T-helper 1 cell treated with Interleukin-12 subunit alpha and Interleukin-12 subunit beta and Interleukin-4 antibody, amounts not matched to agents 30 ng/mL and 1 ng/mL, for 36 hours (primary cell): Measurements from ENCODE around the gene ADAMTS3. TPM values are rescaled to one million over a fixed set of nuclear protein-coding genes. Genes with fewer than 3 reads are reported as not detected.

Experiments used
- intact Hi-C: fragments of 100-400 bp; cut with micrococcal nuclease; formaldehyde crosslinking; loops from one replicate; pipeline ENCODE4 v1.15.1; 2024
- total RNA-seq: library from RNA; stranded (reverse); gene quantifications from 2 replicates; pipeline ENCODE4 v1.2.3, GENCODE V29; 2022

The ADAMTS3 gene
- total RNA-seq, 1 donor from 2014 or later, result not detected

- intact Hi-C loops, result no loop called here
Observed at GRCh38 chr4:72422416-72422815, 146.6 kb downstream of the ADAMTS3 start.

DNA sequence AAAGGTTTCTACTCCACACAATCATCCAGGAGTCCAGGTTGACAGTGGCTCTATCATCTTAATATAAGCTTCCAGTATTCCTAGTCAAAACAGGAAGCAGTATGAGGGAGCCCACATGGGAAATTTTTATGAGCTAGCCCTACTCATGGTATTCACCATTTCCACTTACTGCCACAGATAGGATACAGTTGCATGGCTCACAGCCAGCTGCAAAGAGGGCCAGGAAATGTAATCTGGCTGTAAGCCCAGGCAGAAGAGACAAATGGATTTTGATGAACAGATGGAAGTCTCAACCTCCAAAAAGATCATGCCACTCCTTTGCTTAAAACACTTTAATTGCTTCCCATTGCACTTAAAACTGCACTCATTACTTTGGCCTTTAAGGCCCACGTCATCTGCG is 150.6 kb downstream of the ADAMTS3 start:
- intact Hi-C loops, result no loop called here

- intact Hi-C loops, result no loop called here
Observed at GRCh38 chr4:72410158-72410557, 158.9 kb downstream of the ADAMTS3 start.

GRCh38 chr4:72408568-72408967 is 160.5 kb downstream of the ADAMTS3 start:
- intact Hi-C loops, result no loop called here

DNA sequence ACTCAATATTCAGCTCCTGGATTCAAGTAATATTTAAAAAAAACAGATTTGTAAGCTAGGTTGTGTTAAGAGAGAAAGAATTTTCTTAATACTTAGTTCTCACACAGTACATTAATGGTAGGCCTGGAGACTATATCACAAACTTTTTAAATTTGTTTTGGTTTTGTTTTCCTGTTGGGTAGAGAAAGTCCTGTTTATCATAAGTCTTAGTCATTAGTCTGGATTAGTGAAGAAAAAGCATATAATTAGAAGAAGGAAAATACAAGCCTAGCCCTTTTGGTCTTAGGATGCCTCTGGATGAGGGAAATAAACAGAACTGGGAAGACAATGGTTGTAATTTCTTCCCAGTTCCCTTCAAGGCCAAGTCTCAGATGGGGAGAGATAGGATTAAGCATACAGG is 163.6 kb downstream of the ADAMTS3 start:
- intact Hi-C loops, result no loop called here

DNA sequence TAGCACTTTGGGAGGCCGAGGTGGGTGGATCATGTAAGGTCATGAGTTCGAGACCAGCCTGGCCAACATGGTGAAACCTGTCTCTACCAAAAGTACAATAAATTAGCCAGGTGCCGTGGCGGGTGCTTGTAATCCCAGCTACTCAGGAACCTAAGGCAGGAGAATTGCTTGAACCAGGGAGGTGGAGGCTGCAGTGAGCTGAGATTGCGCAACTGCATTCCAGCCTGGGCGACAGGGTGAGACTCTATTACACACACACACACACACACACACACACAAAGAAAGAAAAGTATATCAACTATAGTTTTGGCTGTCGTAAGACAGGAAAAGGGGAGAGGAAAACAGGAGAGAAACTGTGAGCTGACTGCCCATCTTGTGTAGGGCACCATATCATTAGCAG is 171.7 kb downstream of the ADAMTS3 start:
- intact Hi-C loops, result no loop called here

GRCh38 chr4:72394012-72394663 is 174.9 kb downstream of the ADAMTS3 start:
- intact Hi-C loops, result no loop called here

DNA sequence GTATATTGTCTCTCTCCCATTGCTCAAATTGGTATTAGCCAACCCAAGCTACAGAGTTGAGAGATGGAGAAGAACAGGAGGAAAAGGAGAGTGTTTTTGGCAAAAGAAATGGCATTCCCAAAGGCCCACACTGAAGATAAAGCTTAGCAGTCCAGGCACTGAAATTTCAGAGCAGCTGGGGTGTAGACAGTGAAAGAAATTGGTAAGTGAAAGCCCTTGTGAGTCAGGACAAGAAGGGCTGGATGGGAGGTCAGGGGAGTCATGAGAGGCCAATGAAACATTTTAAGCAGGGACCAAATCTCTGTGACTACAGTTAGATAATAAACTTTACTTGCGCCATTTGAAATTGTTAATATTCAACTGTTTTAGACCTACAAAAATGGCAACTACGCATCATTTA is 177.7 kb downstream of the ADAMTS3 start:
- intact Hi-C loops, result no loop called here

- intact Hi-C loops, result no loop called here
Observed at GRCh38 chr4:72390409-72390808, 178.6 kb downstream of the ADAMTS3 start.

GRCh38 chr4:72388521-72388920 is 180.5 kb downstream of the ADAMTS3 start:
- intact Hi-C loops, result no loop called here

GRCh38 chr4:72387959-72388358 is 181.1 kb downstream of the ADAMTS3 start:
- intact Hi-C loops, result no loop called here

DNA sequence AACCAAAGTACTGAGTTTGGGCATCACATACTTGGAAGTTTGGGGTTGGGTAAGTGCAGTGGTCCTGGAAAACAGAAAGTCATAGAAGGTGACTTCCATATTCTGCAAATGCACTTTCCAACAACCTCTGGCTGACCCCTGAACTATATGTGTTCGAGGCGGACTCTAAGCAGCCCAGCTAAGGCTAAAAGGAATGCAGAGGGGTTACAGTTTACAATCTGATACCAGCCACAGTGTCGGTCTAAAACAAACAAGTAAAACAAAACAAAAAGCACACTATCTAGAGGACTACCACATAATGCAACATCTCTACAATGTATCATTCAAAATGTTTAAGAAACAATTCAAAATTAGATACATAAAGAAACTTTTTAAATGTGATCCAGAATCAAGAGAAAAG is 185.6 kb downstream of the ADAMTS3 start:
- intact Hi-C loops, result no loop called here

DNA sequence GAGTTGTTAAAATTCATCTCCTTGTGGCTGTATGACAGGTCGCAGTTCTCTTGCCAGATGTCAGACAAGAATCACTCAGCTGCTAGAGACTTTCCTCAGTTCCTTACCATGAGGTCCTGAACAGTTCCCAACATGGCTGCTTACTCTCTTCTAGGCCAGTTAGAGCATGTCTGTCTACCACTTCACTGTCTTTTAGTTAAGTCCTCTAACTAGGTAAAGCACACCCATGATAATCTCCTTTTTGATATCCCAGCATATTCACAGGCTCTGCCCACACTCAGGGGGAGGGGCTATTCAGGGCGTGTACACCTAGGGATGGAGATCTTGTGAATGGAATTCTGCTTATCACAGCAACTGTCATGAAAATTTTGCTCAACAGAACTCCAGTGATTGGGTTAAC is 190.1 kb downstream of the ADAMTS3 start:
- intact Hi-C loops, result no loop called here

DNA sequence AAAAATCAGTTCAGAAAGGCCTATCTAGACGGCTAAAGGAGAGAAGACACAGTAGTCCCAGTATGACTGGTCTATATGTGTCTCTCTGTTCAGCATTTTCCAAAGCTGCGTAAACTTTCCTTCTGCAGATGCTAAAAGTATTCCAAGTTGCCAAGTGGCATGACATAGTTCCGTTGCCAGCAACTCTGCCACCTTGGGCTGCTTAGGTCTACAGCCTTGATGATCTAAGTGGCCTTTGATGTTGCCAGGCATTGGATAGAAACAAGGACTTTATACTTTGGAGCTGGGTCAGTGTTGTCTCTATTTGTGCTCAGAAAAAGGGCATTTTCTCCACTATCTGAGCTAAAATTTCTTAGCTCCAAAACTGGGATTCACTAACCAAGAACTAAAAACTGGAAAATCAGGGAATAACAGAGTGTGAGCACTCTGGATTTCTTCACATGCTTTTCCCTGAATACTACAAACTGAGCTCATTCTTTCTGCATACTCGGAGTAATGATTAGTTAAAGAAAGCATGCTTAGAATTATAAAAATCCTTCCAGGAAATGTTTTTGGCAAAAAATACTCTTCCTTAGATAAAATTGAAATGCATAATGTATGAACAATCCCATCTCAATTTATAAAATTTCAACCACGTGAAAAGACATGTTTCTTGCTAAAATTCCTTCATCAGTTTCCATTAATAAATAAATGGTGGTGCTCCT is 191.4 kb downstream of the ADAMTS3 start:
- intact Hi-C loops, result no loop called here

DNA sequence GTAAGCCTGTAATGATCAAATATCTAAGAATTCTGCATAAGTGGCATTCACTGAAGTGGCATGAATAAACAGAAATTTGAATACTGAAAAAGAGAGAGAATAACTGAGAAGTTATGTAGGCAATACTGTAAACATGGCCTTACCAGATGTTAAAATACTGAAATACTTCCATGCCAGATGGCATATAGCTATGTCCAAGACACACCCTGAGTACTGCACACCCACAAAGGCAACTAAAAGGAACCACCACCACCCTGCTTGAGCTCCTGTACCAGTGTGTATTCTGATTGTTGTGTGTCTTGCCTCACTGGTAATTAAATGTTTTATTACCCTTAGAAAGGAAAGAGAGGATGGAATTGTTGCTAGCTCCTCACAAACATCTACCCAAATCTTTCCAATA is 192.1 kb downstream of the ADAMTS3 start:
- intact Hi-C loops, result no loop called here

GRCh38 chr4:72375073-72375736 is 193.8 kb downstream of the ADAMTS3 start:
- intact Hi-C loops, result no loop called here

DNA sequence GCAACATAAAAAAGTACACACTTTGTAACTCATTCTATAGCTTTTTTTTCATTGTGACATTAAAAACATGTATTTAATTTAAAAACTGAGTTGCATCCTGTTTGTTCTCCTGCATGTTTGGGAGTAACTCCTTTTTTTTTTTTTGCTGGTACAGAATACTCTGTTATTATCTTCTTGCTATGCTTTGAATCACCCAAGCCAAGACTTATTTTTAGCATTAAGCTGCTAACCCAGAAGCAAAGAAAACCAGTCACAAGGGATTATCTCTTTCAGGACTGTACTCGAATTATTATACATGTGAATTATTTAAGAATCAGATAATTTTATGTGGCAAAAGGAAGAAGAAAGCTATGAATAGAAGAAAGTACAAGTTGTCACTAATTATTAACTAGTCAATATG is 194.9 kb downstream of the ADAMTS3 start:
- intact Hi-C loops, result no loop called here

DNA sequence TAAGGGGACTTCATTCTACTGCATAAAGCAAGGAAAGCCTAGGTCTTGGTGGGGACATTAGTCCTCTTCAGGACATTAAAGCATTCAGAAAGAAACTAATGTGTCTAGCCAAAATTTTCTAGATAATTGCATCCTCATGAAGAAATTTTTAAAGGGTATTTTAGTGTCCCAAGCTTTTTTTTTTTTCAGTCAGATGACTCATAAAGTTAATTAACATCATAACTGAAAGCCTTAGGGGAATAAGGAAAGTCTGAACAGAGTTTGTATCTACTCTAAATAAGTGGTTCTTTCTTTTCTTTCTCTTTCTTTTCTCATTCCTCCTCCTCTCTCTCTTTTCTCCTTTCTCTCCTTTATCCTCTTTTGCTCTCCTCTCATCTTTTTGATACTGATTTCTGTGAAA is 202.4 kb downstream of the ADAMTS3 start:
- intact Hi-C loops, result no loop called here

DNA sequence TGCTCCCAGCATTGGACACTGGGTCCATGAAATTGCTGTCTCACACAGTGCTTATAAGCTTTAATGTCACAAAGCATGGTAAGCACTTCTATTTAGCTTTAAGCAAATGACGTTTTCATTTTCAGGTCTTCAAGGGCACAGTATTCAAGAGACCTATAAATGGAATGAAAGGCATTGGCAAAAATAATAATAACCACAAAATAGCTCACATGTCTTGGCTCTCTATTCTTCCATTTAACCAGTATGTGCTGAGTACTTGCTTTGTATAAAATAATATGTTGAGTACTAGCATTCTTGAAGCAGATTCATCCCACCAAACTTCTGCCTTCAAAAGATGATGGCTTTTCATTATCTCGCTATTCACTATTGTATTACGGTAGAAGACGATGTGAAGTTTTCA is 203.0 kb downstream of the ADAMTS3 start:
- intact Hi-C loops, result no loop called here

DNA sequence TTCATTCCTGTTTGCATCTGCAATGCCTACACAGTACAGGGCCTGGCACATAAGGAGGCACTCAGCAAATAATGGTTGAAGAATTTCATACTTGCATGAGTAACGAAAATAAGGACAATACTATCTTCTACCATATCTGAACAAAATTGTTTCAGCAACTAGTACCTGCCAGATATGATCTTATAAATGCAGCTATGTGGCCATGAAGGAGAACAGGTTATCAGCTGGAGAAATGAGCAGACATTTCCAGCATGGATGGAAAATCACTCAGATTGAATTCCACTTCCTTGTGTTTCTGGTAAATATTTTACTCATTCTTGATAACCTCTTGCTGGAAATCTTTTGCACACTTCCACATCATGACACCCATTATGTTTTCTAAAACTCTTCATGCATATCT is 204.0 kb downstream of the ADAMTS3 start:
- intact Hi-C loops, result no loop called here

DNA sequence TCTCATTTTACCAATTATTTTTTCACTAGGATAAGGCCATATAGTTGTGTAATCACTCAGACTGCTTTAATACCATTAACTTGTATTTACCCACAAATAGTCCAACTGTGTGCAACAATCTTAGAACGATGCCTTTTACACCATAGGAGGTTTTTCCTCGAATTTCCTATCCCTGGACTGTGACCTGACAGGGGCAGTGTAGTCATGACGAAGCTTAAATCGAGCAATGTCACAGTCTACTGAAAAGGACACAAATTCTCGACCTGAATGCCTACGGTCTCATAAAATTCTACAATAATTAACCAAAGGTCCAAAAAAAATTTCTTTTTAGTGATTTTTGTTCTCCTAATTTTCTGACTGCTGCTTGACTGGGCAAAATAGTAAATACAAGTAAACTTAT is 208.9 kb downstream of the ADAMTS3 start:
- intact Hi-C loops, result no loop called here

DNA sequence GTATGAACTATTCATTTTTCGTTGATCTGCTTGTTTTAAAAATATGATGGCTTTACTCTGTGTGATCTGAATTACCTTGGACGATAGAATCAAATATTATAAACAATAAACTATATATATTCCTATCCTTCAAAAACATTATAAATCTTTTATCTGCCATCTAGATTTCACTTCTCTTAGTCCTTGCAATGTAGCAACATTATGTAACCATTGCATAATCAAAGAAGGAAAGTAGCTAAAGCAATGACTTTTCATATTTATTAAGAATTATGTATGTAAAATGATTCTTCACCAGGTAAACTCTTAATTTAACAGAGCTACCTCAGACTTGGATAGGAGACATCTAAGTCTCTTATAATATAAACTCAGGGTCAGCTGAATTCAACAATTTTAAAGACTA is 210.5 kb downstream of the ADAMTS3 start:
- intact Hi-C loops, result no loop called here

GRCh38 chr4:72357908-72358307 is 211.1 kb downstream of the ADAMTS3 start:
- intact Hi-C loops, result no loop called here
